Measurements from ENCODE around the gene GFAP. TPM values are rescaled to one million over a fixed set of nuclear protein-coding genes. Genes with fewer than 3 reads are reported as not detected.

Gene GFAP
- total RNA-seq, 1 experiment from 2014 or later = 1.2 TPM

- H3K9me3 Mint-ChIP-seq = no peaks in the 10 kb centered on the region
- no peak overlapping the region for H4K91ac ChIP-seq (ENCODE audit: insufficient read length, low read depth, low read length)
- no peaks in the 10 kb centered on the region for H3K9me3 ChIP-seq (ENCODE audit: control insufficient read depth, low read depth, low read length)
- H3K4me3 Mint-ChIP-seq = no peak overlapping the region
- H3T11ph ChIP-seq (ENCODE audit: low read length) = no peak overlapping the region
- no peak overlapping the region for H2BK20ac ChIP-seq (ENCODE audit: low read depth, low read length, poor library complexity, severe bottlenecking)
- H3K4me1 ChIP-seq (ENCODE audit: insufficient read depth, low read length) = peaks cover 2% of the 10 kb centered on the region; the same call in 1 of the 2 replicates
- peaks cover 18% of the 10 kb centered on the region for H3K27me3 Mint-ChIP-seq (ENCODE audit: low read depth)
- H3K14ac ChIP-seq (ENCODE audit: insufficient read depth, low read length) = no peak overlapping the region; the same call in 1 of the 2 replicates
- DNase-seq = peak; percentile 37
- H3K27me3 ChIP-seq (ENCODE audit: insufficient read depth, low read length) = no peaks in the 10 kb centered on the region
- no peak overlapping the region for H3K23ac ChIP-seq (ENCODE audit: insufficient read length, low read depth, low read length)
- no peaks in the 10 kb centered on the region for H4K20me1 ChIP-seq (ENCODE audit: control insufficient read depth, insufficient read depth, insufficient read length)
- no peak overlapping the region for H2BK15ac ChIP-seq (ENCODE audit: low read depth, low read length)
- no peak overlapping the region for H2BK120ac ChIP-seq (ENCODE audit: low read depth, low read length, poor library complexity, severe bottlenecking)
- H3K18ac ChIP-seq (ENCODE audit: insufficient read length, low read depth, low read length) = no peak overlapping the region
- H4K5ac ChIP-seq (ENCODE audit: insufficient read length, low read depth, low read length) = no peak overlapping the region
- H3K23me2 ChIP-seq (ENCODE audit: insufficient read length, low read depth, low read length, poor library complexity, severe bottlenecking) = peaks cover under 1% of the 10 kb centered on the region
- WGBS (ENCODE audit: extremely low coverage, insufficient read length, low lambda C conversion rate) = no CpG with 5 or more reads among the region's 10 CpGs
- H2BK5ac ChIP-seq (ENCODE audit: insufficient read length, low read length) = no peak overlapping the region
- H3K4ac ChIP-seq (ENCODE audit: low read depth, low read length) = no peak overlapping the region
- no peaks in the 10 kb centered on the region for H3K79me1 ChIP-seq (ENCODE audit: insufficient read depth, low read depth, low read length, poor library complexity, severe bottlenecking)
- no peak overlapping the region for H3K4me2 ChIP-seq (ENCODE audit: insufficient read depth, insufficient read length, low read length)
- no peak overlapping the region for H3K9ac ChIP-seq (ENCODE audit: extremely low read depth, insufficient read length, low read length)
- H2BK12ac ChIP-seq (ENCODE audit: insufficient read length, low read depth, low read length) = no peak overlapping the region
- no peak overlapping the region for H3K56ac ChIP-seq (ENCODE audit: insufficient read length, low read depth, low read length)
- H3K4me1 Mint-ChIP-seq = peaks cover 10 to 18% of the 10 kb centered on the region in 2 experiments
- H3K36me3 Mint-ChIP-seq (ENCODE audit: insufficient read depth in 1 of 3, low read depth in 3 of 3) = no peaks in the 10 kb centered on the region
- no peak overlapping the region for H2AK5ac ChIP-seq (ENCODE audit: insufficient read length, low read length)
- no peak overlapping the region for H2AFZ ChIP-seq (ENCODE audit: low read length)
- peak overlapping the region in 1 of 3 experiments; percentile 90; a peak in 2 of 7 replicates for H3K27ac Mint-ChIP-seq
- no peak overlapping the region for H3K27ac ChIP-seq (ENCODE audit: insufficient read length, low read depth, low read length)
- no peak for TF ChIP-seq CTCF (conservative IDR thresholded peaks at IDR 0.05)
- no peaks in the 10 kb centered on the region for H3K79me2 ChIP-seq (ENCODE audit: insufficient read depth, low read length)
- H4K8ac ChIP-seq (replicated peaks; ENCODE audit: insufficient read length, low read depth, low read length) = no peak overlapping the region
Measured at GRCh38 chr17:44906010-44906646, 9.2 kb downstream of the GFAP start.
